ENCODE data around the gene PPIL1. TPM values are rescaled to one million over a fixed set of nuclear protein-coding genes. Genes with fewer than 3 reads are reported as not detected.

PPIL1 gene
- total and polyA plus RNA-seq, 10 of the 15 experiments (the other 5 are each of a cell fraction or from before 2014, with no cell fraction given): 39.5 to 95.8 (median 70.5) TPM

DNA sequence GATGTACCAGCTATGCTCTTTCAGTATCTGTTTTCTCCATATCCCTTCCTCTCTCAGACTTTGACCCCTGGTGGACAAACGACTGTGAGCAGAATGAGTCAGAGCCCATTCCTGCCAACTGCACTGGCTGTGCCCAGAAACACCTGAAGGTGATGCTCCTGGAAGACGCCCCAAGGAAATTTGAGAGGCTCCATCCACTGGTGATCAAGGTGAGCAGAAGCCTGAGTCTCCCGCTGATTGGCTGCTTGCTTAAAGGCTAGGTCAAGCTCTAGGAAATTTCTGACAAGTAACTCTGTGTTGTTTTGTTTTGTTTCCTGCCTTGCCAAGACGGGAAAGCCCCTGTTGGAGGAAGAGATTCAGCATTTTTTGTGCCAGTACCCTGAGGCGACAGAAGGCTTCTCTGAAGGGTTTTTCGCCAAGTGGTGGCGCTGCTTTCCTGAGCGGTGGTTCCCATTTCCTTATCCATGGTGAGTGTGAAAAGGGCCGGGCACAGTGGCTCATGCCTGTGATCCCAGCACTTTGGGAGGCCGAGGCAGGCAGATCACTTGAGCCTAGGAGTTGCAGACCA is 39.7 kb upstream of the PPIL1 start:
- H3K4me1 ChIP-seq (ENCODE audit: control insufficient read depth, insufficient read depth, low read length): peaks cover 20% of the 10 kb centered on the region
- H3K9ac ChIP-seq (ENCODE audit: control insufficient read depth, insufficient read depth, low read length): no peak overlapping the region
- ChIA-PET POLR2A (interaction anchor here (0.6 to 1.4 kb wide), 4 partner anchors 11 to 50 kb away, joined by 3 to 4 read pairs (median 4); no protein-coding TSS in a partner anchor), CTCF (interaction anchor here (1.5 to 5.6 kb wide), 2 partner anchors 29 to 104 kb away, joined by 8 to 40 read pairs; partner anchors contain the start of gene C6orf89), SMC1A (ENCODE audit: uncharacterized antibody, unreplicated experiment) (interaction anchor here (0.7 to 1.4 kb wide), 6 partner anchors 10 to 105 kb away, joined by 3 to 4 read pairs (median 4); no protein-coding TSS in a partner anchor), RAD21 (ENCODE audit: unreplicated experiment) (interaction anchor here (1.2 kb wide), 2 partner anchors 29 to 104 kb away, joined by 3 to 6 read pairs; partner anchors contain the start of gene C6orf89)
- no peaks in the 10 kb centered on the region for H3K9me3 ChIP-seq (replicated peaks; ENCODE audit: control insufficient read depth, insufficient read depth, low read length)
- peaks cover 4 to 5% of the 10 kb centered on the region in 2 experiments; a peak in 3 of 4 replicates for H3K36me3 ChIP-seq (ENCODE audit: control insufficient read depth in 2 of 2, insufficient read depth in 2 of 2, low read length in 1 of 2)
- H3K79me2 ChIP-seq (ENCODE audit: control insufficient read depth, insufficient read depth, low read length): no peaks in the 10 kb centered on the region
- in situ Hi-C loops (cut with MboI): no loop called here
- ATAC-seq (no peak), DNase-seq (ENCODE audit: low read depth, low spot score) (no peak), FAIRE-seq (no peak)
- no peak overlapping the region for H2AFZ ChIP-seq (ENCODE audit: control insufficient read depth, low read depth, low read length)
- no peak overlapping the region for H3K4me2 ChIP-seq (ENCODE audit: control insufficient read depth, insufficient read depth)
- no peaks in the 10 kb centered on the region for H3K27me3 ChIP-seq (replicated peaks in 1 of 2; ENCODE audit: control insufficient read depth in 2 of 2, insufficient read depth in 2 of 2, low read length in 1 of 2)
- H3K4me3 ChIP-seq: no peak overlapping the region
- 88% methylated on average over 10 of the region's 10 CpGs for WGBS (ENCODE audit: insufficient coverage, insufficient replicate concordance, low lambda C conversion rate, missing lambda C conversion rate)
- intact Hi-C loops (cut with micrococcal nuclease; ENCODE audit: unreplicated experiment): no loop called here
- no peak overlapping the region for H3K27ac ChIP-seq (ENCODE audit: control insufficient read depth, insufficient read depth)
- H4K20me1 ChIP-seq (ENCODE audit: control insufficient read depth, insufficient read depth): peaks cover 10% of the 10 kb centered on the region; the same call in 1 of the 2 replicates
- BruUV-seq (replicated peaks): no TSS peak
- TF ChIP-seq, protein P1, sequence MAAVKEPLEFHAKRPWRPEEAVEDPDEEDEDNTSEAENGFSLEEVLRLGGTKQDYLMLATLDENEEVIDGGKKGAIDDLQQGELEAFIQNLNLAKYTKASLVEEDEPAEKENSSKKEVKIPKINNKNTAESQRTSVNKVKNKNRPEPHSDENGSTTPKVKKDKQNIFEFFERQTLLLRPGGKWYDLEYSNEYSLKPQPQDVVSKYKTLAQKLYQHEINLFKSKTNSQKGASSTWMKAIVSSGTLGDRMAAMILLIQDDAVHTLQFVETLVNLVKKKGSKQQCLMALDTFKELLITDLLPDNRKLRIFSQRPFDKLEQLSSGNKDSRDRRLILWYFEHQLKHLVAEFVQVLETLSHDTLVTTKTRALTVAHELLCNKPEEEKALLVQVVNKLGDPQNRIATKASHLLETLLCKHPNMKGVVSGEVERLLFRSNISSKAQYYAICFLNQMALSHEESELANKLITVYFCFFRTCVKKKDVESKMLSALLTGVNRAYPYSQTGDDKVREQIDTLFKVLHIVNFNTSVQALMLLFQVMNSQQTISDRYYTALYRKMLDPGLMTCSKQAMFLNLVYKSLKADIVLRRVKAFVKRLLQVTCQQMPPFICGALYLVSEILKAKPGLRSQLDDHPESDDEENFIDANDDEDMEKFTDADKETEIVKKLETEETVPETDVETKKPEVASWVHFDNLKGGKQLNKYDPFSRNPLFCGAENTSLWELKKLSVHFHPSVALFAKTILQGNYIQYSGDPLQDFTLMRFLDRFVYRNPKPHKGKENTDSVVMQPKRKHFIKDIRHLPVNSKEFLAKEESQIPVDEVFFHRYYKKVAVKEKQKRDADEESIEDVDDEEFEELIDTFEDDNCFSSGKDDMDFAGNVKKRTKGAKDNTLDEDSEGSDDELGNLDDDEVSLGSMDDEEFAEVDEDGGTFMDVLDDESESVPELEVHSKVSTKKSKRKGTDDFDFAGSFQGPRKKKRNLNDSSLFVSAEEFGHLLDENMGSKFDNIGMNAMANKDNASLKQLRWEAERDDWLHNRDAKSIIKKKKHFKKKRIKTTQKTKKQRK (IDR thresholded peaks at IDR 0.05; ENCODE audit: low read depth, low read length): no peak
- TF ChIP-seq DPF2 (IDR thresholded peaks at IDR 0.05): no peak
- TF ChIP-seq, protein P2, sequence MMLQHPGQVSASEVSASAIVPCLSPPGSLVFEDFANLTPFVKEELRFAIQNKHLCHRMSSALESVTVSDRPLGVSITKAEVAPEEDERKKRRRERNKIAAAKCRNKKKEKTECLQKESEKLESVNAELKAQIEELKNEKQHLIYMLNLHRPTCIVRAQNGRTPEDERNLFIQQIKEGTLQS (IDR thresholded peaks at IDR 0.05; ENCODE audit: borderline replicate concordance, extremely low read depth, low read depth, low read length): no peak
- no peak for TF ChIP-seq MTA3 (IDR thresholded peaks at IDR 0.05; ENCODE audit: borderline replicate concordance, low read length)

Measured in GM12878 (cell line).